Measurements from ENCODE around the gene ATP1A4. TPM values are rescaled to one million over a fixed set of nuclear protein-coding genes. Genes with fewer than 3 reads are reported as not detected.
A peak's percentile ranks its signal among the peaks of the same experiment; 100 is the strongest.
"Not testable (repeated sequence)": the region's sequence is repeated elsewhere in the genome, so short reads cannot be mapped to it uniquely, and the experiment has no call there.

The ATP1A4 gene
- total and polyA plus RNA-seq, 4 donors, result 0.06 to 0.09 (median 0.08) TPM; not detected in 1

- Histone ChIP-seq H3K4me3 (no peak overlapping the region), H3K36me3 (ENCODE audit: control insufficient read depth in 4 of 4, insufficient read depth in 4 of 4, low read length in 4 of 4) (no peaks in the 10 kb centered on the region), H3K9ac (ENCODE audit: insufficient read depth in 1 of 2, low read length in 2 of 2) (no peak overlapping the region), H3K27ac (ENCODE audit: low read depth in 1 of 2, low read length in 1 of 2) (no peak overlapping the region), H3K9me3 (ENCODE audit: control insufficient read depth in 4 of 4, insufficient read depth in 3 of 4, low read length in 3 of 4) (no peaks in the 10 kb centered on the region), H3K27me3 (ENCODE audit: control insufficient read depth in 3 of 3, insufficient read depth in 3 of 3, low read length in 2 of 3) (no peaks in the 10 kb centered on the region), H3K4me1 (ENCODE audit: control insufficient read depth in 5 of 5, insufficient read depth in 5 of 5, low read length in 5 of 5) (peaks cover 0 to 20% (median 3%) of the 10 kb centered on the region in 5 donors)
- ATAC-seq (ENCODE audit: insufficient read depth, low FRiP score), result no peak
- DNase-seq, result peak; percentile 60 to 78 (median 72)
- no peak for TF ChIP-seq CTCF (IDR thresholded peaks at IDR 0.05; ENCODE audit: control extremely low read depth, extremely low read depth)
- WGBS, 2 donors, result 43 to 65% methylated on average over 6 of the region's 6 CpGs
Observed at GRCh38 chr1:160108888-160109662, 42.3 kb upstream of the ATP1A4 start.

- Histone ChIP-seq H3K9ac (ENCODE audit: insufficient read depth in 1 of 2, low read length in 2 of 2) (no peak overlapping the region), H3K9me3 (ENCODE audit: control insufficient read depth in 4 of 4, insufficient read depth in 3 of 4, low read length in 3 of 4) (no peaks in the 10 kb centered on the region), H3K4me1 (ENCODE audit: control insufficient read depth in 5 of 5, insufficient read depth in 5 of 5, low read length in 5 of 5) (peaks cover 0 to 15% (median 0%) of the 10 kb centered on the region in 5 donors), H3K36me3 (ENCODE audit: control insufficient read depth in 4 of 4, insufficient read depth in 4 of 4, low read length in 4 of 4) (no peaks in the 10 kb centered on the region), H3K27me3 (ENCODE audit: control insufficient read depth in 3 of 3, insufficient read depth in 3 of 3, low read length in 2 of 3) (no peaks in the 10 kb centered on the region), H3K4me3 (no peak overlapping the region), H3K27ac (ENCODE audit: low read depth in 1 of 2, low read length in 1 of 2) (no peak overlapping the region)
- 59 to 75% methylated on average over 4 of the region's 4 CpGs for WGBS, 2 donors
- DNase-seq (no peak), ATAC-seq (ENCODE audit: insufficient read depth, low FRiP score) (no peak)
- no peak for TF ChIP-seq CTCF (IDR thresholded peaks at IDR 0.05; ENCODE audit: control extremely low read depth, extremely low read depth)
Observed at GRCh38 chr1:160109686-160110085, 41.7 kb upstream of the ATP1A4 start.

- not testable (repeated sequence) for DNase-seq; H3K36me3 ChIP-seq (ENCODE audit: control insufficient read depth in 4 of 4, insufficient read depth in 4 of 4, low read length in 4 of 4); H3K27ac ChIP-seq (ENCODE audit: low read depth in 1 of 2, low read length in 1 of 2); H3K9me3 ChIP-seq (ENCODE audit: control insufficient read depth in 4 of 4, insufficient read depth in 3 of 4, low read length in 3 of 4); ATAC-seq (ENCODE audit: insufficient read depth, low FRiP score); H3K4me3 ChIP-seq; H3K27me3 ChIP-seq (ENCODE audit: control insufficient read depth in 3 of 3, insufficient read depth in 3 of 3, low read length in 2 of 3); H3K9ac ChIP-seq (ENCODE audit: insufficient read depth in 1 of 2, low read length in 2 of 2)
- H3K4me1 ChIP-seq (ENCODE audit: control insufficient read depth in 5 of 5, insufficient read depth in 5 of 5, low read length in 5 of 5), result peaks cover 0 to 29% (median 0%) of the 10 kb centered on the region in 5 donors
- WGBS, 2 donors, result 89 to 94% methylated on average over 10 of the region's 10 CpGs
Observed at GRCh38 chr1:160111462-160111861, 39.9 kb upstream of the ATP1A4 start.

- peak overlapping the region in 1 of 2 donors; percentile 23 for H3K9ac ChIP-seq (ENCODE audit: insufficient read depth in 1 of 2, low read length in 2 of 2)
- peak in 1 of 3 donors; percentile 35 for DNase-seq
Observed at GRCh38 chr1:160112357-160112756, 39.0 kb upstream of the ATP1A4 start.

More at GRCh38 chr1:160112357-160112756, 39.0 kb upstream of the ATP1A4 start:
- Histone ChIP-seq H3K27me3 (ENCODE audit: control insufficient read depth in 3 of 3, insufficient read depth in 3 of 3, low read length in 2 of 3) (peaks cover 0 to 2% (median 0%) of the 10 kb centered on the region in 3 donors), H3K27ac (ENCODE audit: low read depth in 1 of 2, low read length in 1 of 2) (no peak overlapping the region), H3K36me3 (ENCODE audit: control insufficient read depth in 4 of 4, insufficient read depth in 4 of 4, low read length in 4 of 4) (no peaks in the 10 kb centered on the region), H3K9me3 (ENCODE audit: control insufficient read depth in 4 of 4, insufficient read depth in 3 of 4, low read length in 3 of 4) (no peaks in the 10 kb centered on the region), H3K4me3 (no peak overlapping the region), H3K4me1 (ENCODE audit: control insufficient read depth in 5 of 5, insufficient read depth in 5 of 5, low read length in 5 of 5) (peaks cover 0 to 37% (median 5%) of the 10 kb centered on the region in 5 donors)
- 79 to 88% methylated on average over 11 to 12 of the region's 12 CpGs for WGBS, 2 donors
- TF ChIP-seq CTCF (IDR thresholded peaks at IDR 0.05; ENCODE audit: control extremely low read depth, extremely low read depth), result no peak
- no peak for ATAC-seq (ENCODE audit: insufficient read depth, low FRiP score)

All from lung (tissue), 12 donors.